NCI-H345 (cell line): ENCODE data around the gene ZP2.
"Not testable (repeated sequence)": the region's sequence is repeated elsewhere in the genome, so short reads cannot be mapped to it uniquely, and the experiment has no call there.

Source experiments
- DNase-seq: peaks from one replicate; lab custom pipeline; 2025; lab: John Stamatoyannopoulos, UW

The ZP2 gene

GRCh38 chr16:21172650-21173049, 38.7 kb downstream of the ZP2 start:
- DNase-seq: no peak

- DNase-seq: not testable (repeated sequence)
Measured at GRCh38 chr16:21170116-21170515, 41.3 kb downstream of the ZP2 start.

GRCh38 chr16:21169249-21169981, 42.0 kb downstream of the ZP2 start:
- DNase-seq: no peak

- DNase-seq: no peak
Measured at GRCh38 chr16:21167929-21168602, 43.3 kb downstream of the ZP2 start.

DNA sequence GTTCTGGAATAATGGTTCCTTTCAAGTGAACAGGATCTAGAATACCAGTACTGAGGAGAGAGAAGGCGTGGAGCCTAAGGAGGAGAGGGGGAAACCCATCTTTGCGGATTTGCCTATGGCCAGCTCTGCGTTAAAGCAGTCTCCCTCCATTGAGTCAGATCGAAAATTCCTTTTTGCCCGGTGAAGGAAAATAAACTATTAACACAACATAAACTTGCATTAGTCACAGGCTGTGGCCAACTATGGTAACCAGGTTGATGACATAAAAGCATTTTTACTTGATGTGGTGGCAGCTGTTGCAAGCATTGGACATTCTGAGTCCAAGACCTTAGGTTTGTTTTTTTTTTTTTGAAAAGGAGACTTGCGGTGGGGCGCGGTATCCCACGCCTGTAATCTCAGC, 44.0 kb downstream of the ZP2 start:
- DNase-seq: no peak

- DNase-seq: no peak
Measured at GRCh38 chr16:21166561-21166961, 44.8 kb downstream of the ZP2 start.

DNA sequence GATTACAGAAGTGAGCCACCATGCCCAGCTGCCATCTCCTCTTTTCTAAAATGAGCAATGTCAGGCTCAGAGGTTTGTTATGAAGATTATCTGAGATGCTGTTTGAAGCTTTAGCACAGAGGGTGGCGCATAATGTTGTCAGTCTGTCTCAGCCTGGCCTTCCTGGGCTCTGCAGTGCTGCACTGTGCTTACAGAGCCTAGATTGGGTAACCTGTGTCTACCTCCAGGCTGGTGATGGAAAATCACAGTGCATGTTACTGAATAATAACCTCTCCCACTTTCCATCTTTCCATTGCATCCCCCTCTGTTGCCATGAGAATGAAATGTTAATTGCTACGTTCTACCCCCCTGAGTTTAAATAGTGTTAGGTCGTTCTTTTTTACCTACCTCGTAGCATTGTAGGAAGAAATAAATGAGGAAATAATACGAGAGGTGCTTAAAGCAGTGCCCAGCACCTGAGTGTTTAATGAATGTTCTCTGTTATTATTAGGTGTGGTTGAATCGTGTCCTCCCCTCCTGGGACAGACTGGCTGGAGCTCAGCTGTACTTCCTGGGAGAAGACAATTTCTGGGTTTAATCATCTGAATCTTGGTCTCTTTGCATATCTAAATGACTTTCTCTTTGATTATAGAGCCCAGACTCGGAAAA, 46.7 kb downstream of the ZP2 start:
- no peak for DNase-seq

DNA sequence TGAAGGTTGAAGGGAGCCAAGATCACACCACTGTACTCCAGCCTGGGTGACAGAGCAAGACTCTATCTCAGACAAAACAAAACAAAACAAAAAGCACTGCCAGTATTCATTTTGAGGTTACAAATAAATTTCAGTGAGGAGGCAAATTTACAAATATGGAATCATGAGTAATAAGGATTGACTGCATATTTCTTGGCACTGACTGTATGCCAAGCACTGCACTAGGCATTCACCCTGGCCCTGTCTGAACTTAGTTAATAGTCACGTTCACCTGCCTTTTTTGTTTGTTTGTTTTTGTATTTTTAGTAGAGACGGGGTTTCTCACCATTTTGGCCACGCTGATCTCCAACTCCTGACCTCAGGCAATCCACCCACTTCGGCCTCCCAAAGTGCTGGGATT, 47.8 kb downstream of the ZP2 start:
- no peak for DNase-seq

DNA sequence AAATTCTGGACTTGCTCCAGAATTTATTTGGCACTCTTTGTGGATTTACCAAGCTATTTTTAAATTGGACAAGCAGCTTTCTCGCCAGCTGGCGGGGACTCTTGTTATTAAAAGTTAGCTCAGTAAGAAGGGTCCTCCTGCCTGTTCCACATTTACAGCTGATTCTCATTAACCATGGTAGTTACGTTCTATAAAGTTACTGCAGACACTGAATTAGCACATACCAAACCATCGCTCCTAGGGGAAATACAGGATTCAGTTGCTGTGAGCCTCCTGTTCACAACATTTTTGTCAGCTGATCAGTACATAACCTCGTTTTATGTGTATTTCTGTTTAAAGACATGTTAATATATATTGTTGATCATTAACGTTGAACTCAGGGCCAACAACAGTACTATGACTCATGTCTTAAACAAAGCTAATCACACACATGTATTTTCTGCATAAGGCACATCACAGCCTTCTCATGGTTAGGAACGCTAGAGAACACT, 48.7 kb downstream of the ZP2 start:
- peak; percentile 40 for DNase-seq

GRCh38 chr16:21161211-21161610, 50.2 kb downstream of the ZP2 start:
- no peak for DNase-seq

DNA sequence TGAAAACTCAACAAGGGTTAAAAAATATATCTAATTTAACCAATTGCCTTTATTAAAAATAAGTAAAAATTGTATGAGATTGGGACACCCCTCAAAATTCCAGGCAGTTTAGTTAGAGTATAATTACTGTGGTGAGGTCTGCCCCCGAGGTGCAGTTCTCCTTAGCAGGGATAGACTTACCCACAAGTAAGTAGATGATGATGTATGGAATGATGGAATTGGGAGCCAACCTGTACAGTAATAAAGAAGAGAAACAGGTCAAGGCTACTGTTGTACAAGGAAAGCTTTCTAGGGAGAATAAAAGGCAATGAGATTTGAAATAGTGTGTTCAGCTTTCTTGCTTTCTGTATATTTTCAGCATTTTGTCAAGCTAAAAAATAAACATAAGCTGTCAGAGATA, 51.1 kb downstream of the ZP2 start:
- no peak for DNase-seq

- no peak for DNase-seq
Measured at GRCh38 chr16:21159281-21159951, 52.0 kb downstream of the ZP2 start.

- DNase-seq: peak; percentile 72
Measured at GRCh38 chr16:21158208-21159110, 52.9 kb downstream of the ZP2 start, which contains the start of gene LDAF1. TSS of gene LDAF1 (plus strand) at chr16:21158674. CDS start at chr16:21161183, 2,509 bp downstream.

- DNase-seq: no peak
Measured at GRCh38 chr16:21157632-21158031, 53.7 kb downstream of the ZP2 start.

DNA sequence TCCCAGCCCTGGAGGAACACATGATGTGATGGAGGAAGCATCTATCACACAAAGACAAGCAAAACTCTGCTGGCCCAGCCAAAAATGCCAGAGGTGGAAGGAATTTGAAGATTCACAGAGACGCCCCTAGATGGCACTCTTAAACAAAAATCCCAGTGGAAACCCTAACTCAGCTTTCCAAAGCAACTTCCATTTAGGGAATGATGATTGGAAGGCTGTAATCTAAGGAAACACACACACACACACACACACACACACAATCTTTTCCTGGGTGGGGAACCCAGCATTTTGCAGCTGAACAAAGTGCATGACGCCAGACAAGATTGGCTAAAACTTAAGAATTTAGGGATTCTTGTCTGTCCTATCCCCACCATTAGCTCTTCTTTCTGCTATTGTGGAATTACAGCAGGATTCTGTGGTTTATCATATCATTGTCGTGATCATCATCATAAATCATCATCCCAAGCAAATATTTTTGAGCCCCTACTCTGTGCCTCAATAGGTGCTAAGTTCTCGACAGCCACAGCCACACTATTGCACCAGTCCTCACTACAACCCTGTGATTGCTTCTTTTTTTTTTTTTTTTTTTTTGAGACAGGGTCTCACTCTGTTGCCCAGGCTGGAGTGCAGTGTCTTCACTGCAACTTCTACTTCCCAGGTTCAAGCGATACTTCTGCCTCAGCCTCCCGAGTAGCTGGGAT, 54.5 kb downstream of the ZP2 start:
- peak; percentile 63 for DNase-seq

GRCh38 chr16:21156011-21156410, 55.4 kb downstream of the ZP2 start:
- DNase-seq: not testable (repeated sequence)

- DNase-seq: peak; percentile 29
Measured at GRCh38 chr16:21153124-21153729, 58.1 kb downstream of the ZP2 start.

DNA sequence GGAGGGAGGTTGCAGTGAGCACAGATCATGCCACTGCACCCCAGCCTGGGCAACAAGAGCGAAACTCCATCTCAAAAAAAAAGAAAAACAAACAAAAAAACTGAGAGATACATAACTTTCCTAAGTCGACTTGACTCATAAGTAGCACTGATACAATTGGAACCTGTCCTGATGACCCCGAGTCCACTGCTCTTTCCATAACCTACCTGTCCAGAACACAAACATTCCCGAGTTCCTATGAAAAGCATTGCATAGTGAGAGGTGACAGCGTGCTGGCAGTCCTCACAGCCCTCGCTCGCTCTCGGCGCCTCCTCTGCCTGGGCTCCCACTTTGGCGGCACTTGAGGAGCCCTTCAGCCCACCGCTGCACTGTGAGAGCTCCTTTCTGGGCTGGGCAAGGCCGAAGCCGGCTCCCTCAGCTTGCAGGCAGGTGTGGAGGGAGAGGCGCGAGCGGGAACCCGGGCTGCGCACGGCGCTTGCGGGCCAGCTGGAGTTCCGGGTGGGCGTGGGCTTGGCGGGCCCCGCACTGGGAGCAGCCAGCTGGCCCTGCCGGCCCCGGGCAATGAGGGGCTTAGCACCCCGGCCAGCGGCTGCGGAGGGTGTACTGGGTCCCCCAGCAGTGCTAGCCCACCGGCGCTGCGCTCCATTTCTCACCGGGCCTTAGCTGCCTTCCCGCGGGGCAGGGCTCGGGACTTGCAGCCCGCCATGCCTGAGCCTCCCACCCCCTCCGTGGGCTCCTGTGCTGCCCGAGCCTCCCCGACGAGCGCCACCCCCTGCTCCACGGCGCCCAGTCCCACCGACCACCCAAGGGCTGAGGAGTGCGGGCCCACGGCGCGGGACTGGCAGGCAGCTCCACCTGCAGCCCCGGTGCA, 59.0 kb downstream of the ZP2 start:
- DNase-seq: not testable (repeated sequence)

DNA sequence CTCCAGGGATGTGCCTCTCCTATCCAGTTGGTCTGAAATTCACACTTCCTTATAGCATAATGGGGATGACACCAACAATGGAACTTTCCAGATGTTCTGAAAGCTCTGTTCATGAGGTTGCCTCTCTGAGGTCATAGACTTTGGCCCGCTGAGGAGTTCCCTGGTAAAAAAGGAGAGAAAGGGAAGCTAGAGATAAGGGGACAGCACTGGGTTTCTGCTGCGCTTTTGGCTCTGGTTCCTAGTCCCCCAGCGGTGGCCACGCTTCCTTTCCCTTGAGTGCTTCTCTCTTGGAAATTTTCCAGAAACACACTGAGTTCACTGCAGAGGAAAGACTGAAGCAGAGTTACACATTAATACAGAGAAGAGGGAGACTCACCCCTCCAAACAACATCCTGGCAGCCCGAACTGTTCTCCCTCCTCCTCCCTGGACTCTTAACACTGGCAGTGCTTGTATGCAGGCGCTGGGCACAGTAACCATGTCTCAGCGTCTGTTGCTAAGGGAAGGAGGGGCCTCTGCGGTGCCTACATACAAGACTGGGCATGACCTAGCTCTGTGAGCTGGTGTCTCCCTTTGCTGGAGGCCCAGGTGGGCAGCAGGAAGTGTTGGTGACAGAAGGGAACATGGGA, 60.9 kb downstream of the ZP2 start, which contains the start of gene DNAH3:
DNAH3 (minus strand) TSS at position 472 of the 627 bp plus-strand sequence. CDS start 527 bp downstream, outside the sequence.
- peak; percentile 96 for DNase-seq
